Measurements from ENCODE around the gene LCK. TPM values are rescaled to one million over a fixed set of nuclear protein-coding genes. Genes with fewer than 3 reads are reported as not detected.
"Not testable (repeated sequence)": the region's sequence is repeated elsewhere in the genome, so short reads cannot be mapped to it uniquely, and the experiment has no call there.

The LCK gene
- total RNA-seq, 1 experiment from 2014 or later: 12.0 TPM

DNA sequence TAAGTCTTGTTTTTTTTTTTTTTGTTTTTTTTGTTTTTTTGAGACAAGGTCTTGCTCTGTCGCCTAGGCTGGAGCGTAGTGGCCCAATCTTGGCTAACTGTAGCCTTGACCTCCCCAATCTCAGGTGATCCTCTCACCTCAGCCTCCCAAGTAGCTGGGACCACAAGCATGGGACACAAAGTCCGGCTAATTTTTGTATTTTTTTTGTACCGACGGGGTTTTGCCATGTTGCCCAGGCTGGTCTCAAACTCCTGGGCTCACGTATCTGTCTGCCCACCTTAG, 6.1 kb downstream of the LCK start:
- Histone ChIP-seq H3K4me3 (ENCODE audit: low read length) (no peak overlapping the region), H3K36me3 (ENCODE audit: insufficient read depth, low read length) (no peaks in the 10 kb centered on the region), H3K9me3 (ENCODE audit: low read length) (no peaks in the 10 kb centered on the region), H3K4me1 (ENCODE audit: low read length) (peaks cover 41% of the 10 kb centered on the region), H3K27ac (ENCODE audit: low read length) (no peak overlapping the region), H3K9me2 (replicated peaks; ENCODE audit: insufficient read depth, low read length) (no peaks in the 10 kb centered on the region), H3K4me2 (ENCODE audit: low read depth, low read length, poor library complexity, severe bottlenecking) (no peak overlapping the region), H3K27me3 (ENCODE audit: low read length) (no peaks in the 10 kb centered on the region), H3K9ac (ENCODE audit: low read length) (no peak overlapping the region), H2AFZ (ENCODE audit: low read length) (no peak overlapping the region), H3K79me2 (ENCODE audit: low read length) (no peaks in the 10 kb centered on the region), H4K20me1 (ENCODE audit: insufficient read depth, low read depth, low read length) (no peaks in the 10 kb centered on the region)
- DNase-seq: no peak

DNA sequence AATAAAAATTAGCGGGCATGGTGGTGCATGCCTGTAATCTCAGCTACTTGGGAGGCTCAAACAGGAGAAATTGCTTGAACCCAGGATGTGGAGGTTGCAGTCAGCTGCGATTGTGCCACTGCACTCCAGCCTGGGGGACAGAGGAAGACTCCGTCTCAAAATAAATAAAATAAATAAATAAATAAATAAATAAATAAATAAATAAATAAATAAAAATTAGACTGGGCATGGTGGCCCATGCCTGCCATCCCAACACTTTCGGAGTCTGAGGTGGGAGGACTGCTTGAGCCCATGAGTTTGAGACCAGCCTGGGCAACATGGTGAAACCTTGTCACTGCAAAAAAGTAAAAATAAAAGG, 12.2 kb downstream of the LCK start:
- not testable (repeated sequence) for H3K36me3 ChIP-seq (ENCODE audit: insufficient read depth, low read length); H4K20me1 ChIP-seq (ENCODE audit: insufficient read depth, low read depth, low read length); H2AFZ ChIP-seq (ENCODE audit: low read length); H3K9ac ChIP-seq (ENCODE audit: low read length); H3K79me2 ChIP-seq (ENCODE audit: low read length); H3K9me2 ChIP-seq (replicated peaks; ENCODE audit: insufficient read depth, low read length); DNase-seq; H3K27me3 ChIP-seq (ENCODE audit: low read length); H3K9me3 ChIP-seq (ENCODE audit: low read length); H3K4me3 ChIP-seq (ENCODE audit: low read length)
- Histone ChIP-seq H3K4me2 (ENCODE audit: low read depth, low read length, poor library complexity, severe bottlenecking) (peak overlapping the region; percentile 66), H3K4me1 (ENCODE audit: low read length) (peaks cover 29% of the 10 kb centered on the region), H3K27ac (ENCODE audit: low read length) (peak overlapping the region; percentile 72; the same call in 1 of the 2 replicates)

DNA sequence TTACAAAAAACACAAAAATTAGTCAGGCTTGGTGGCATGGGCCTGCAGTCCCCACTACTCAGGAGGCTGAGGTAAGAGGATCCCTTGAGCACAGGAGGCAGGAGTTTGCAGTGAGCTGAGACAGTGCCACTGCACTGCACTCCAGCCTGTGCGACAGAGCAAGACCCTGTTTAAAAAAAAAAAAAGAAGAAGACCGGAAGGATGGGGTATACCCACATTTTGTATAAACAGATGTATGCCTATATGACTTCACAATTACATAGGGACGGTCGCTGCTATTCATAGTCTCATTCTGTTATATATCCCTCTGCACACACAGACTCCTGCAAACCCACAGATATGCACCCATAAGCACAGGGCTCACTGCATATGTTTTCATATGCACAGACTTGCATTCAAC, 12.7 kb downstream of the LCK start:
- Histone ChIP-seq H3K9me3 (ENCODE audit: low read length) (no peaks in the 10 kb centered on the region), H4K20me1 (ENCODE audit: insufficient read depth, low read depth, low read length) (no peaks in the 10 kb centered on the region), H3K4me2 (ENCODE audit: low read depth, low read length, poor library complexity, severe bottlenecking) (peak overlapping the region; percentile 66), H3K9me2 (replicated peaks; ENCODE audit: insufficient read depth, low read length) (no peaks in the 10 kb centered on the region), H3K4me1 (ENCODE audit: low read length) (peaks cover 29% of the 10 kb centered on the region), H3K79me2 (ENCODE audit: low read length) (no peaks in the 10 kb centered on the region), H3K27me3 (ENCODE audit: low read length) (no peaks in the 10 kb centered on the region), H3K4me3 (ENCODE audit: low read length) (peak overlapping the region; percentile 30; the same call in 1 of the 2 replicates), H2AFZ (ENCODE audit: low read length) (peak overlapping the region; percentile 38), H3K9ac (ENCODE audit: low read length) (peak overlapping the region; percentile 39; the same call in 1 of the 2 replicates), H3K36me3 (ENCODE audit: insufficient read depth, low read length) (no peaks in the 10 kb centered on the region), H3K27ac (ENCODE audit: low read length) (peak overlapping the region; percentile 72)
- DNase-seq: peak; percentile 79

DNA sequence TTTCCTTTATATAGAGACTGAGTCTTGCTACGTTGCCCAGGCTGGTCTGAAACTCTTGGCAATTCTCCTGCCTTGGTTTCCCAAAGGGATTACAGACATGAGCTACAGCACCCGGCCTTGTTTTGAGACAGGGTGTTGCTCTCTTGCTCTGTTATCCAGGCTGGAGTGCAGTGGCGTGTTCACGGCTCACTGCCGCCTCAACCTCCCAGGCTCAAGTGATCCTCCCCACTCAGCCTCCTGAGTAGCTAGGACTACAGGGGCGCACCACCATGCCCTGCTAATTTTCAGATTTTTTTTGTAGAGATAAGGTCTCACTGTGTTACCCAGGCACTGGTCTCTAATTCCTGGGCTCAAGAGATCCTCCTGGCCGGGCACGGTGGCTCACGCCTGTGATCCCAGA, 14.8 kb downstream of the LCK start:
- H3K79me2 ChIP-seq (ENCODE audit: low read length): no peaks in the 10 kb centered on the region

DNA sequence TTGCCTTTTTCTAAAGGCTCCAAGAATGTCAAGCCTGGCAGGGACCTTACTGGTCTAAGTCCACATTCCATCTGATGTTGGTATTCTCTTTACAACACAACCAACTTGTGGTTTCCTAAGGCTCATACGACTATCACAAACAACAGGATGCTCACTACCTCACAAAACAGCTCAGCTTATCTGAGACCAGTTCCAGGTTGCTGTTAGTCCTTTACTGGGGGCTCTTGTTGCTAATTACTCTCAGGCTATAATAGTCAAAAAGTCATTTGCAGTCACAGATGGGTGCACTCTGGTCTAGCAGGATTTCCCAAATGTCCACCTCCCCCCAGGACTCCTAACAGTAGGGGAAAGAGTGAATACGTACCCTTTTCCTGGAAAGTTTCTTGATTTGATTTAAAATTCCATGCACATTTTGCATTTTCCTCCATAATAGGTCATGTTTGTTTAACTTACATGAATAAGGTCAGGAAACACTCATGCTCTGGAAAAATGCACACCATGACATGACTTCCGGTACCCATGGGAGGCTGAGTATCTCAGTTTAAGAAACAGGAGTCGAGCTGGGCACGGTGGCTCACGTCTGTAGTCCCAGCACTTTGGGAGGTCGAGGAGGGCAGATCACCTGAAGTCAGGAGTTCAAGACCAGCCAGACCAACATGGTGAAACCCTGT, 16.0 kb downstream of the LCK start:
- Histone ChIP-seq H2AFZ (ENCODE audit: low read length) (no peak overlapping the region), H3K79me2 (ENCODE audit: low read length) (no peaks in the 10 kb centered on the region), H3K27me3 (ENCODE audit: low read length) (no peaks in the 10 kb centered on the region), H3K36me3 (ENCODE audit: insufficient read depth, low read length) (no peaks in the 10 kb centered on the region), H3K9me3 (ENCODE audit: low read length) (no peaks in the 10 kb centered on the region), H4K20me1 (ENCODE audit: insufficient read depth, low read depth, low read length) (no peaks in the 10 kb centered on the region), H3K4me2 (ENCODE audit: low read depth, low read length, poor library complexity, severe bottlenecking) (no peak overlapping the region), H3K4me1 (ENCODE audit: low read length) (peaks cover 29% of the 10 kb centered on the region), H3K27ac (ENCODE audit: low read length) (no peak overlapping the region), H3K4me3 (ENCODE audit: low read length) (no peak overlapping the region), H3K9ac (ENCODE audit: low read length) (no peak overlapping the region), H3K9me2 (replicated peaks; ENCODE audit: insufficient read depth, low read length) (no peaks in the 10 kb centered on the region)
- no peak for DNase-seq

More for the DNA sequence above, 14.8 kb downstream of the LCK start:
- no peak overlapping the region for H2AFZ ChIP-seq (ENCODE audit: low read length)
- no peak overlapping the region for H3K4me3 ChIP-seq (ENCODE audit: low read length)
- H4K20me1 ChIP-seq (ENCODE audit: insufficient read depth, low read depth, low read length): no peaks in the 10 kb centered on the region
- H3K27ac ChIP-seq (ENCODE audit: low read length): no peak overlapping the region
- peaks cover 29% of the 10 kb centered on the region for H3K4me1 ChIP-seq (ENCODE audit: low read length)
- no peaks in the 10 kb centered on the region for H3K9me3 ChIP-seq (ENCODE audit: low read length)
- no peaks in the 10 kb centered on the region for H3K27me3 ChIP-seq (ENCODE audit: low read length)
- H3K4me2 ChIP-seq (ENCODE audit: low read depth, low read length, poor library complexity, severe bottlenecking): no peak overlapping the region
- no peaks in the 10 kb centered on the region for H3K9me2 ChIP-seq (replicated peaks; ENCODE audit: insufficient read depth, low read length)
- H3K36me3 ChIP-seq (ENCODE audit: insufficient read depth, low read length): no peaks in the 10 kb centered on the region
- H3K9ac ChIP-seq (ENCODE audit: low read length): no peak overlapping the region
- DNase-seq: no peak

DNA sequence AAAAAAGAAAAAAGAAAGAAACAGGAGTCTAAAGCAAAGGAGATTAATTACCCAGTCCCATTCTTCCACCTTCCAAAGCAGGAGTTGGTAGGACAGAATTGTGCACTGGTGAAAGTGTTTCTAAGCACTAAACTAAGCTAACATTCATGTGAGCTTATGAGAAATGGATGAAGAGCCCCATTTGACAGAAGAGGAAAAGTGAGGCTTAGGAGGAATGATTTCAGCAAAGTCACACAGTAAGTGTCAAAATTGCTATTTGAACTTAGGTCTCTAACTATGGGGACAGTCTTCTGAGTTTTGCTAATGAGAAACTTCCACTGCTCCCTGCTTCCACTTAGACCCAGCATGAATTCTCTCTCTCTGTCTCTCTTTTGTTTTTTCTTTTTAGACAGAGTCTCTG, 18.7 kb downstream of the LCK start:
- no peaks in the 10 kb centered on the region for H4K20me1 ChIP-seq (ENCODE audit: insufficient read depth, low read depth, low read length)
- H3K9me3 ChIP-seq (ENCODE audit: low read length): no peaks in the 10 kb centered on the region
- H3K4me2 ChIP-seq (ENCODE audit: low read depth, low read length, poor library complexity, severe bottlenecking): no peak overlapping the region
- no peak overlapping the region for H3K9ac ChIP-seq (ENCODE audit: low read length)
- DNase-seq: no peak
- H3K27me3 ChIP-seq (ENCODE audit: low read length): no peaks in the 10 kb centered on the region
- no peak overlapping the region for H2AFZ ChIP-seq (ENCODE audit: low read length)
- H3K4me3 ChIP-seq (ENCODE audit: low read length): no peak overlapping the region
- H3K36me3 ChIP-seq (ENCODE audit: insufficient read depth, low read length): no peaks in the 10 kb centered on the region
- H3K4me1 ChIP-seq (ENCODE audit: low read length): peaks cover 25% of the 10 kb centered on the region
- no peaks in the 10 kb centered on the region for H3K79me2 ChIP-seq (ENCODE audit: low read length)
- H3K9me2 ChIP-seq (replicated peaks; ENCODE audit: insufficient read depth, low read length): no peaks in the 10 kb centered on the region
- no peak overlapping the region for H3K27ac ChIP-seq (ENCODE audit: low read length)

DNA sequence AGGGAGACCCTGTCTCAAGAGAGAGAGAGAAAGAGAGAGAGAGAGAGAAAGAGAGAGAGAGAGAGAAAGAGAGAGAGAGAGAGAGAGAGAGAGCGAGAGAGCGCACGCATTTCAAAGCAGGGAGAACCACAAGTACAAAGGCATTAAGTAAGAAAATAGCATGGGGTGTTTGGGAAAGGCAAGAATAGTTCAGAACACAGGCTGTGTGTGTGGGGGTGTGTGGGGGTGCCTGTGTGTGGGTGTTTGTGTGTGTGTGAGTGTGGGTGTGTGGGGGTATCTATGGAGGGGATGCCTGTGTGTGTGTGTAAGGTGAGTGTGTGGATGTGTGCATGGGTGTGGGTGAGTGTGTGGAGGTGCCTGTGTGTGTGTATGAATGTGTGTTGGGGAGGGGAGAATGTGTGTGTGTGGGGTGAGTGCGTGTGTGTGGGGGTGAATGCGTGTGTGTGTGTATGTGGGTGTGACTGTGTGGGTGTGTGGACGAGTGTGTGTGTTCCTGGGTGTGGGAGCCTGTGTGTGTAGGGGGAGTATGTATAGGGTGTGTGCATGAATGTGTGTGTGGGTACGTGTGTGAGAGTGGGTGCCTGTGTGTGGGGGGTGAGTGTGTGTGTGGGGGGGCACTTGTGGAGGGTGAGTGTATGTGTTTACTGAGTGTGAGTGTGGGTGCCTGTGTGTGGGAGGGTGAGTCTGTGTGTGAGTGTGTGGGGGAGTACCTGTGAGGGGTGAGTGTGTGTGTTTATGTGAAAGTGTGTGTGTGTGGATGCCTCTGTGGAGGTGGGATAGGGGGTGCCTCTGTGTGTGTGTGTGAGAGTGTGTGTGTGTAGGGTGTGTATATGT, 21.7 kb downstream of the LCK start:
- Histone ChIP-seq H4K20me1 (ENCODE audit: insufficient read depth, low read depth, low read length) (no peaks in the 10 kb centered on the region), H3K9me2 (replicated peaks; ENCODE audit: insufficient read depth, low read length) (no peaks in the 10 kb centered on the region), H2AFZ (ENCODE audit: low read length) (no peak overlapping the region), H3K9ac (ENCODE audit: low read length) (no peak overlapping the region), H3K27ac (ENCODE audit: low read length) (no peak overlapping the region), H3K4me2 (ENCODE audit: low read depth, low read length, poor library complexity, severe bottlenecking) (no peak overlapping the region), H3K79me2 (ENCODE audit: low read length) (no peaks in the 10 kb centered on the region), H3K36me3 (ENCODE audit: insufficient read depth, low read length) (no peaks in the 10 kb centered on the region), H3K27me3 (ENCODE audit: low read length) (no peaks in the 10 kb centered on the region), H3K9me3 (ENCODE audit: low read length) (no peaks in the 10 kb centered on the region), H3K4me3 (ENCODE audit: low read length) (no peak overlapping the region), H3K4me1 (ENCODE audit: low read length) (peaks cover 11% of the 10 kb centered on the region)
- no peak for DNase-seq

DNA sequence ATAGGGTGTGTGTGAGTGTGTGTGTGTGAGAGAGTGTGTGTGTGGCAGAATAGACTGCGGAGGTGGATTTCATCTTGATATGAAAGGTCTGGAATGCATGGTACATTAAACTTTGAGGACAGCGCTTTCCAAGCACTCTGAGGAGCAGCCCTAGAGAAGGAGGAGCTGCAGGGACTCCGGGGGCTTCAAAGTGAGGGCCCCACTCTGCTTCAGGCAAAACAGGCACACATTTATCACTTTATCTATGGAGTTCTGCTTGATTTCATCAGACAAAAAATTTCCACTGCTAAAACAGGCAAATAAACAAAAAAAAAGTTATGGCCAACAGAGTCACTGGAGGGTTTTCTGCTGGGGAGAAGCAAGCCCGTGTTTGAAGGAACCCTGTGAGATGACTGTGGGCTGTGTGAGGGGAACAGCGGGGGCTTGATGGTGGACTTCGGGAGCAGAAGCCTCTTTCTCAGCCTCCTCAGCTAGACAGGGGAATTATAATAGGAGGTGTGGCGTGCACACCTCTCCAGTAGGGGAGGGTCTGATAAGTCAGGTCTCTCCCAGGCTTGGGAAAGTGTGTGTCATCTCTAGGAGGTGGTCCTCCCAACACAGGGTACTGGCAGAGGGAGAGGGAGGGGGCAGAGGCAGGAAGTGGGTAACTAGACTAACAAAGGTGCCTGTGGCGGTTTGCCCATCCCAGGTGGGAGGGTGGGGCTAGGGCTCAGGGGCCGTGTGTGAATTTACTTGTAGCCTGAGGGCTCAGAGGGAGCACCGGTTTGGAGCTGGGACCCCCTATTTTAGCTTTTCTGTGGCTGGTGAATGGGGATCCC, 22.5 kb downstream of the LCK start:
- H2AFZ ChIP-seq (ENCODE audit: low read length): no peak overlapping the region
- no peak overlapping the region; the same call in 1 of the 2 replicates for H3K9ac ChIP-seq (ENCODE audit: low read length)
- peak; percentile 50 for DNase-seq
- no peaks in the 10 kb centered on the region for H3K9me2 ChIP-seq (replicated peaks; ENCODE audit: insufficient read depth, low read length)
- no peak overlapping the region for H3K27ac ChIP-seq (ENCODE audit: low read length)
- H3K4me1 ChIP-seq (ENCODE audit: low read length): peaks cover 11% of the 10 kb centered on the region
- no peak overlapping the region for H3K4me2 ChIP-seq (ENCODE audit: low read depth, low read length, poor library complexity, severe bottlenecking)
- no peaks in the 10 kb centered on the region for H4K20me1 ChIP-seq (ENCODE audit: insufficient read depth, low read depth, low read length)
- no peaks in the 10 kb centered on the region for H3K9me3 ChIP-seq (ENCODE audit: low read length)
- H3K36me3 ChIP-seq (ENCODE audit: insufficient read depth, low read length): no peaks in the 10 kb centered on the region
- no peaks in the 10 kb centered on the region for H3K79me2 ChIP-seq (ENCODE audit: low read length)
- H3K27me3 ChIP-seq (ENCODE audit: low read length): no peaks in the 10 kb centered on the region
- no peak overlapping the region for H3K4me3 ChIP-seq (ENCODE audit: low read length)
